ENCODE results near the gene HNRNPL. TPM values are rescaled to one million over a fixed set of nuclear protein-coding genes. Genes with fewer than 3 reads are reported as not detected.

HNRNPL gene
- total and polyA plus RNA-seq, 2 donors: 184 to 193 TPM

- Histone ChIP-seq H3K4me1 (ENCODE audit: insufficient read depth) (no peaks in the 10 kb centered on the region), H3K36me3 (ENCODE audit: insufficient read depth) (peaks cover 15% of the 10 kb centered on the region), H3K4me3 (ENCODE audit: low read depth, low read length) (no peak overlapping the region), H3K27ac (ENCODE audit: low read depth) (no peak overlapping the region)
- WGBS: 92% methylated on average over 14 of the region's 14 CpGs
- DNase-seq (ENCODE audit: extremely low spot score): no peak
Observed at GRCh38 chr19:38845374-38846024, 4.3 kb downstream of the HNRNPL start.

- DNase-seq (ENCODE audit: extremely low spot score): no peak
- Histone ChIP-seq H3K36me3 (ENCODE audit: insufficient read depth) (peaks cover 17% of the 10 kb centered on the region), H3K27ac (ENCODE audit: low read depth) (no peak overlapping the region)
Observed at GRCh38 chr19:38844093-38844686, 5.6 kb downstream of the HNRNPL start.

GRCh38 chr19:38843175-38843758, 6.5 kb downstream of the HNRNPL start:
- Histone ChIP-seq H3K27ac (ENCODE audit: low read depth) (no peak overlapping the region), H3K36me3 (ENCODE audit: insufficient read depth) (peaks cover 17% of the 10 kb centered on the region), H3K4me3 (ENCODE audit: low read depth, low read length) (no peak overlapping the region), H3K4me1 (ENCODE audit: insufficient read depth) (no peaks in the 10 kb centered on the region)
- no peak for DNase-seq (ENCODE audit: extremely low spot score)
- WGBS: 95% methylated on average over 9 of the region's 9 CpGs

More at GRCh38 chr19:38844093-38844686, 5.6 kb downstream of the HNRNPL start:
- no peak overlapping the region for H3K4me3 ChIP-seq (ENCODE audit: low read depth, low read length)
- WGBS: 90% methylated on average over 11 of the region's 11 CpGs
- H3K4me1 ChIP-seq (ENCODE audit: insufficient read depth): no peaks in the 10 kb centered on the region

GRCh38 chr19:38842439-38843174, 7.2 kb downstream of the HNRNPL start:
- Histone ChIP-seq H3K27ac (ENCODE audit: low read depth) (no peak overlapping the region), H3K36me3 (ENCODE audit: insufficient read depth) (peaks cover 20% of the 10 kb centered on the region), H3K4me3 (ENCODE audit: low read depth, low read length) (no peak overlapping the region), H3K4me1 (ENCODE audit: insufficient read depth) (no peaks in the 10 kb centered on the region)
- DNase-seq (ENCODE audit: extremely low spot score): no peak
- 88% methylated on average over 17 of the region's 17 CpGs for WGBS

GRCh38 chr19:38841787-38842438, 7.9 kb downstream of the HNRNPL start:
- no peak overlapping the region for H3K4me3 ChIP-seq (ENCODE audit: low read depth, low read length)
- no peak for DNase-seq (ENCODE audit: extremely low spot score)
- H3K36me3 ChIP-seq (ENCODE audit: insufficient read depth): peaks cover 20% of the 10 kb centered on the region
- WGBS: 90% methylated on average over 19 of the region's 19 CpGs
- H3K27ac ChIP-seq (ENCODE audit: low read depth): no peak overlapping the region
- no peaks in the 10 kb centered on the region for H3K4me1 ChIP-seq (ENCODE audit: insufficient read depth)

- DNase-seq (ENCODE audit: extremely low spot score): no peak
- H3K4me3 ChIP-seq (ENCODE audit: low read depth, low read length): no peak overlapping the region
- peaks cover 19% of the 10 kb centered on the region for H3K36me3 ChIP-seq (ENCODE audit: insufficient read depth)
- no peaks in the 10 kb centered on the region for H3K4me1 ChIP-seq (ENCODE audit: insufficient read depth)
- WGBS: 93% methylated on average over 12 of the region's 12 CpGs
- H3K27ac ChIP-seq (ENCODE audit: low read depth): no peak overlapping the region
Observed at GRCh38 chr19:38841180-38841766, 8.5 kb downstream of the HNRNPL start.

GRCh38 chr19:38840583-38840968, 9.2 kb downstream of the HNRNPL start:
- Histone ChIP-seq H3K4me3 (ENCODE audit: low read depth, low read length) (no peak overlapping the region), H3K27ac (ENCODE audit: low read depth) (no peak overlapping the region), H3K4me1 (ENCODE audit: insufficient read depth) (no peaks in the 10 kb centered on the region), H3K36me3 (ENCODE audit: insufficient read depth) (peaks cover 17% of the 10 kb centered on the region)
- 86% methylated on average over 5 of the region's 5 CpGs for WGBS
- DNase-seq (ENCODE audit: extremely low spot score): no peak

GRCh38 chr19:38839816-38840582, 9.8 kb downstream of the HNRNPL start:
- Histone ChIP-seq H3K4me3 (ENCODE audit: low read depth, low read length) (no peak overlapping the region), H3K4me1 (ENCODE audit: insufficient read depth) (no peaks in the 10 kb centered on the region), H3K27ac (ENCODE audit: low read depth) (no peak overlapping the region), H3K36me3 (ENCODE audit: insufficient read depth) (peaks cover 17% of the 10 kb centered on the region)
- WGBS: 81% methylated on average over 28 of the region's 28 CpGs
- DNase-seq (ENCODE audit: extremely low spot score): no peak

GRCh38 chr19:38838986-38839761, 10.6 kb downstream of the HNRNPL start:
- no peak for DNase-seq (ENCODE audit: extremely low spot score)
- Histone ChIP-seq H3K27ac (ENCODE audit: low read depth) (no peak overlapping the region), H3K36me3 (ENCODE audit: insufficient read depth) (peaks cover 17% of the 10 kb centered on the region), H3K4me3 (ENCODE audit: low read depth, low read length) (no peak overlapping the region), H3K4me1 (ENCODE audit: insufficient read depth) (no peaks in the 10 kb centered on the region)
- 83% methylated on average over 12 of the region's 12 CpGs for whole genome bisulfite sequencing

- 77% methylated on average over 19 of the region's 19 CpGs for WGBS
- no peak for DNase-seq (ENCODE audit: extremely low spot score)
- H3K4me1 ChIP-seq (ENCODE audit: insufficient read depth): no peaks in the 10 kb centered on the region
- H3K4me3 ChIP-seq (ENCODE audit: low read depth, low read length): no peak overlapping the region
- no peak overlapping the region for H3K27ac ChIP-seq (ENCODE audit: low read depth)
- H3K36me3 ChIP-seq (ENCODE audit: insufficient read depth): peaks cover 14% of the 10 kb centered on the region
Observed at GRCh38 chr19:38838208-38838985, 11.4 kb downstream of the HNRNPL start.

GRCh38 chr19:38837656-38838121, 12.1 kb downstream of the HNRNPL start:
- H3K27ac ChIP-seq (ENCODE audit: low read depth): no peak overlapping the region
- no peaks in the 10 kb centered on the region for H3K4me1 ChIP-seq (ENCODE audit: insufficient read depth)
- DNase-seq (ENCODE audit: extremely low spot score): no peak
- 84% methylated on average over 7 of the region's 7 CpGs for WGBS
- no peak overlapping the region for H3K4me3 ChIP-seq (ENCODE audit: low read depth, low read length)
- H3K36me3 ChIP-seq (ENCODE audit: insufficient read depth): peaks cover 11% of the 10 kb centered on the region

Measured in urinary bladder (tissue), 4 donors.